GM18867 (cell line): ENCODE data around the gene MTF2.

ENCODE experiments used
- ATAC-seq: cut with Tn5 transposase; IDR thresholded peaks from one replicate; pipeline ENCODE4 v1.9.1; 2021; ENCODE audit warnings: mild to moderate bottlenecking, moderate library complexity; ENCODE audit not compliant: unreplicated experiment

The MTF2 gene

DNA sequence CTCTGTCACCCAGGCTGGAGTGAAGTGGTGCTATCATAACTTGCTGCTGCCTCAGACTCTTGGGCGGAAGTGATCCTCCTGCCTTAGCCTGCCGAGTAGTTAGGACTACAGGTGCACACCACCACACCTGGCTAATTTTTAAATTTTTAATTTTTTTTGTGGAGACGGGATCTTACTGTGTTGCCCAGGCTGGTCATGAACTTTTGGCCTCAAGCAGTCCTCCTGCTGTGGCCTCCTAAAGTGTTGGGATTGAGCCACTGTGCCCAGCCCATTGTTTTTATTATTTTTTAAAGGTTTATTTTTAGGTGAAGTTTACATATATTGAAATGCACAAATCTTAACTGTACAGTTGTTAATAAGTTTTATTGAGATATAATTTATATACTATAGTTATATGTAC, 3.2 kb downstream of the MTF2 start:
- ATAC-seq = no peak

DNA sequence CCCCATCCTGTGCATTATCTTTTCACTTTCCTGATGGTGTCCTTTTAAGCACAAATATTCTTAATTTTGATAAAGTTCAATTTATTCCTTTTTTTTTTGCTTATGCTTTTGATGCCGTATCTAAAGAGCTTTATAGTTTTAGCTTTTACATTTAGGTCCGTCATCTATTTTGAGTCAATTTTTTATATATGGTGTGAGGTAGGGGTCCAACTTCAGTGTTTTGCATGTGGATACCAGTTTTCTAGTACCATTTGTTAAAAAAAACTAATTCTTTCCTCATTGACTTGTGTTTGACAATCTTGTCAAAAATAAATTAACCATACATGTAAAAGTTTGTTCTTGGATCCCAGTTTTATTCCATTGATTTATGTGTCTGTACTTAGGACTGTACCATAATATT, 4.9 kb downstream of the MTF2 start:
- no peak for ATAC-seq

DNA sequence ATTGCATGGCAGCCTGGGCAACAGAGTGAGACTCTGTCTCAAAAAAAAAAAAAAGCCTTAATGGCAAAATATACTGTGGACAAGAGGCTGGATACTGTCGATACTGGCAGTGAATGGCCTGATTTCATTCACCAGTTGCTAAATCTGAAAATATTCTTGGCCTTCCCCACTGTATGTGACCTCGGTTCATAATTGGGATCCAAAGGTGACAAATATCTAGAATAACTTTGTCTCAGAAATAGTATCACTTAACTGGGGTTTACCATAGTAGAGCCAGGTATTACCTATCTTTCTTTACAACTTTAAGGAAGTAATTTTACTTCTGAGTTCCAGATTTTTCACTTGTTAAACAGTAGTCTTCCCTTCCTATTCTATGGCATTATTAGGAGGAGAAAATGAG, 8.4 kb downstream of the MTF2 start:
- no peak for ATAC-seq

DNA sequence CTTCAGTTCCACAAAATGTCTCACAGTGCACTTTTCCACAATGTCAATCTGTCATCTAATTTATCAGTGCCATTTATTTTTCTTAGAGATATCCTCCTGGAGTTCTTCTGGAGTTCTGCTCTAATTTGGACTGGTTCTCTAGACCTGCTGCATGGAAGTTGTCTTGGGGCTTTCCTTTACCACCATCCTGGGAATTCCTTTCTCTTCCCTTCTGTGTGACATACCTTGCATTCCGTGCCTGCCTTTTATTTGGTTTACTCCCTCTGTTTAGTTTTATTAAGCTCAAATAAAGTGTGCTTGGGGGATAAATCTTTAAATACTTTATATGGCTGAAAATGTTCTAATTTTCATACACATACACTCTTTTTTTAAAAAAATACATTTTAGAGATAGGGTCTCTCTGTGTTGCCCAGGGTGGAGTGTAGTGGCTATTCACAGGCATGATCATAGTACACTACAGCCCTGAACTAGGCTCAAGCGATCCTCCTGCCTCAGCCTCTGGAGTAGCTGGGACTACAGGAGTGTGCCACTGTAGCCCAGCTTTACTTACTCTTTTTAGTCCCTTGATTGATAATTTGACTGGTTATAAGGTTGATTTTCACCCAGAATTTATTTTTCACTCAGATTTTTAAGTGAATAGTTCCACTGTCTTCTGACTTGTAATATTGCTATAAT, 14.4 kb downstream of the MTF2 start:
- no peak for ATAC-seq

DNA sequence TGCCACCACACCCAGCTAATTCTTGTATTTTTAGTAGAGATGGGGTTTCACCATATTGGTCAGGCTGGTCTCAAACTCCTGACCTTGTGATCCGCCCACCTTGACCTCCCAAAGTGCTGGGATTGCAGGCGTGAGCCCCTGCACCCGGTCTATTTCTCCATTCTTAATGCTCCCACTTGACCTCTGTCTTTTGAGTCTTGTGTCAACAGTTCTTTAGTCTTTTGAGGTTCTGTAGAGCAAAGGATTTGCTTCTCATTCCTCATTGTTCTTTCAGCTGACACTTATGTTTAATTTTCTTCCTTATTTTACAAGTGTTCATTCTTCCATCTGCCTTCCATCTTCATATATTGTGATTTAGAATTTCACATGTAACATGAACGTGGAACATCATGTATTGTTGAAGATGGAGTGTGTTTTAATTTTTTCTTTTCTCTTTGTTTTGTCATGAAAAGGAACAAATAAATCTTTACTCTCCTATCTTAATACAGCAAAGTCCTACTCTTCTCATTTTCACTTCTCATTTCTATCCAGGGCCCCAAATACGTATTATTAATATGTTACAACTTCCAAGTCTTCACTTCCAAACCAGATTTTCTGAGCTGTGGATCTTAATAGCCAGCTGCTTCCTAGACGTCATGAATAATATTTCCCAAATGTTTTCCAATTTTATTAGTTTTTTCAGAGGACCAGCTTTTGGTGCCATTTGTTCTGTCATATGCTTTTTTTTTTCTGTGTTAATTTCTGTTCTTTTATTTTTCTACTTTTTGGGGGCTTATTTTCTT, 16.9 kb downstream of the MTF2 start:
- no peak for ATAC-seq

DNA sequence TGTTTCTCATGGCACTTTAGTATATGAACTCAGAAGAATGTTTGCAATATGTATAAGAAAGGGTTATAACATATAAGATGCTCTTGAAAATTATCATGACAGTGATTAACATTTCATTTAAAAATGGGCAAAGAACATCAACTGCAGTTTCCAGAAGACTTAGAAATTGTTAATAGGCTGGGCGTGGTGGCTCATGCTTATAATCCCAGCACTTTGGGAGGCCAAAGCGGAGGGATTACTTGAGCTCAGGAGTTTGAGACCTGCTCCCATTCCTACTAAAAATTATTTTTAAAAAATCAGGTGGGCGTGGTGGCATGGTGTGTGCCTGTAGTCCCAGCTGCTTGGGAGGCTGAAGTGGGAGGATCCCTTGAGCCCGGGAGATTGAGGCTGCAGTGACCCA, 23.1 kb downstream of the MTF2 start:
- ATAC-seq = no peak

DNA sequence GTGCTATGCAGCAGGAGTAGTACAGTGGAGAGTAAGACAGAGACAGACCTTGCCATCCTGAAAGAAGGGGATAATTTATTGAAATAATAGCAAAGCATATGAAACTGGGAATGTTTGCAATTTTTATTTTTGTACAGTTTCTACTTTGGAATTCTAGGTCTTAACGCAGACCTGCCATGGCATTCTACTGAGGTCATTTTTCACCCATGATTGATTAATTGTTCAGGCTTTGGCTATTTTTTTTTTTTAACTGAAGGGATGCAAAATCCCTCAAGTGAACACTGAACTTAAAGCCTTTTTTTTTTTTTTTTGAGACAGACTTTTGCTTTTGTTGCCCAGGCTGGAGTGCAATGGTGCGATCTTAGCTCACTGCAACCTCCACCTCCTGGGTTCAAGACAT, 27.1 kb downstream of the MTF2 start:
- ATAC-seq = no peak

DNA sequence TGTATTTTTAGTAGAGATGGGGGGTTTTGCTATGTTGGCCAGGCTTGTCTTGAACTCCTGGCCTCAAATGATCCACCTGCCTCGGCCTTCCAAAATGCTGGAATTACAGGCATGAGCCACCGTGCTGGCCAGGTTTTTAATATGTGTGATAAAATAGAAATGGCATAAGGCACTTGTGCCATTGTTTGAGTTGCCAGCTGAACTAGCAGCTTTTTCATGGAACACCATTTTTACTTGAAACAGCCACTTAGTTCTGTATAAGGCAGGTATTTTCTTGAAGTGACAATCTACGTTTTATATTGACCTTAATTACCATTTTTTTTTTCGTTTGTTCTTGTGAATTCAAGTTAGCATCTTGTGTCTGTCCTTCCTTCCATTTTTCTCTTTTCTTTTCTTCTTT, 28.3 kb downstream of the MTF2 start:
- no peak for ATAC-seq

DNA sequence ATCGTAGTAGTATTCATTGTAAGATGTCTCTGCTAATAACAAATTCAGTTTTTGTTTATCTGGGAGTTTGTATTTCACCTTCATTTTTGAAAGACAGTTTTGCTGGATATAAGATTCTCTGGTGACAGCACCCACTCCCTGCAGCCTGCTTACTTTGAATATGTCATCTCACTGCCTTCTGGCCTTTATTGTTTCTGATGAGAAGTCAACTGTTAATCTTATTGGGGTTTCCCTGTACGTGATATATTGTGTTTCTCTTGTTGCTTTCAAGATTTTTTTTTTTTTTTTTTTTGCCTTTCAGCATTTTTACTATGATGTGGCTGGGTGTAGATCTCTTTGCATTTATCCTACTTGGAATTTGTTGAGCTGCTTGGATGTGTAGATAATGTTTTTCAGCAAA, 29.3 kb downstream of the MTF2 start:
- no peak for ATAC-seq

DNA sequence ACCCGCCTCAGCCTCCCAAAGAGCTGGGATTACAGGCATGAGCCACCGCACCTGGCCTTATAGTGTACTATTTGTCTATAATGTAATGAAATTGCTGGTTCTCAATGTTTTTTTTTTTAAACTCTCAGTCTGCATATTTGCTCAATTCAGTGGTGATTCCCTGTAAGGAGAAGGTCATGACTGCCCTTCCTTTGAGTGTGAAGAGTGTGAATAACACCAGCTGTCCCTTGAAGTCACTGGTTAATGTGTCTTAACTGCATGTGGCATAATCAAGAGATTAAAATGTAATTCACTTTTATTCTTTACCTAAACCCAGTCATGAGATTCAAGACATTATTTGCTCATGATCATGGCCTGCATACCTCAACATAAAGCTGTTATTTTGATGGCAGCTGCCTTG, 30.5 kb downstream of the MTF2 start:
- ATAC-seq = no peak

DNA sequence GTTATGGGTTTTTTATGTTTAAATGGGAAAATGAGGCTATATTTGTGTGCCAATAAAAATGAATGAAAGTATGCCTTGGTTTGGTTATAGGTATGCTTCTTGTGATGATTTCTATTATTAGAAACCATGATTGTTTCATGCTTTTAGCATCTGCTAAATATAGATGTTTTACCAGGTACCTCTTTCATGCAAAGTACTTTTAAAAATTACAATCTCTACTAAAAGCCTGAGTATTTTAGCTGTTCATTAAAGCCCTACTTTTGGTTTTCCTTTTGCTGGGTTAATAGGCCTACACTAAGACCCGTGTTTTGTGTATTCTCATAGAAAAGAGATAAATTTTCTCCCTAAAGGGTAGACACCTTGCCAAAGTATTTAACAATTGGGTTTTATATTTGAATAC, 32.0 kb downstream of the MTF2 start:
- no peak for ATAC-seq

DNA sequence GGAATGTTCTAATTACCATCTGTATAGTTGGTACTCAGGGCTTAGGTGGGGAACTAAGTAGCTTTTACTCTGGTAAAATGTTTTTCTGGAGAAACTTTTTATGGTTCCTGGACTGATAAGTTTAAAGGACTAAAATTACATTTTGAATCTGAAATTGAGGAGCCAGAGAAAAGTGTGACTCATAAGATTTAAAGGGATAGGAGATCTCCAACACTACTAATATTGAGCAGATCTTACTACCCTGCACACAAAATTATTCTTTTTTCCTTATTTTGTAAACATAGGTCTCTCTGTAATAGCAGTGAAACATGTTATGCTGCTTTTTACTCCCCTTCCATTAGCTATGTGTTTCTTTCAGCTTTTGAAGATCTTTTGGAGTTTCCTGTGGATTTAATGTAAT, 32.5 kb downstream of the MTF2 start:
- no peak for ATAC-seq

DNA sequence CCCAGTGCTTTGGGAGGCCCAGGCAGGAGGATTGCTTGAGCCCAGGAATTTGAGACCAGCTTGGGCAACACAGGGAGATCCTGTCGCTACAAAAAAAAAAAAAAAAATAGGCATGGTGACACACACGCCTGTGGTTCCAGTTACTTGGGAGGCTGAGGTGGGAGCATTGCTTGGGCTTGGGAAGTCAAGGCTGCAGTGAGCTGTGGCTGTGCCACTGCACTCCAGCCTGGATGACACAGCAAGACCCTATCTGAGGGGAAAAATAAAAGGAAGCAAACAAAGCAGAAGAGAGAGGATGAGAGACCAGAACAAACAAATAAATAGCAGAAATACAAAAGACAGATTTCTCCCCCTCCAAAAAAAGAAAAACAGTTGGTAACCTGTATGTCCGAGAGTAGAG, 34.0 kb downstream of the MTF2 start:
- ATAC-seq = no peak

DNA sequence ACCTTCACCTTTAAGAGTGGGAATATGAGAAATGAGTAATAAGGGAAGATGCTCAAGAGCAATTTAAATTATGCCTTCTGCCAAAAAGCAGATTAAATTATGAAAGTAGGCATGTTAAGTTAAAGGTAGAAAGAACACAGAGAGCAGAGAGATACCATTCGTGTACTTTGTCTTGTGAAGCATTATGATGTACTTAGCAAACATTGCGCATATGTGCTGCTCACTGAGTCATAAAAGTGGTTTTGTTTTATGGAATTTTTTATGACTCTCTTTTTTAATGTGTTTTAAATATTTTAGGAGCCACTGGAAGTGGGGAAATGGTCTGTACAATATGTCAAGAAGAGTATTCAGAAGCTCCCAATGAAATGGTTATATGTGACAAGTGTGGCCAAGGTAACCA, 35.3 kb downstream of the MTF2 start:
- no peak for ATAC-seq

DNA sequence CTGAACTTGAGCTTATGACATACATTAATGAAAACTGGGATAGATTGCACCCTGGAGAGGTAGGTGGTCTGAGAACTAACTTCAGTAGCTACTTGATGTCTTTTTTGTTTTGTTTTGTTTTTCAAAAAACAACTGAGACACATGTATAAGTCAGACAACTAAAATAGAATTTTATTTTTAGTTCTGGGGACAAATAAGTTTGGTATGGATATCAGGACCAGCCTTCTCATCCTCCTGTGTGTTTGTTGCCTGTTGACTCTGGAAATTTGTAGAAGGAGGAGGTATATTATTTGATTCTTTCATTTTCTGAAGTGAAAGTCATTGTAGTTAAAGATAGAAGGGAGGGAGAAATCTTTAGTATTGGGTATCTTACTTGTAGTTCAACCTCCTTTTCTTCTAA, 41.5 kb downstream of the MTF2 start:
- no peak for ATAC-seq

DNA sequence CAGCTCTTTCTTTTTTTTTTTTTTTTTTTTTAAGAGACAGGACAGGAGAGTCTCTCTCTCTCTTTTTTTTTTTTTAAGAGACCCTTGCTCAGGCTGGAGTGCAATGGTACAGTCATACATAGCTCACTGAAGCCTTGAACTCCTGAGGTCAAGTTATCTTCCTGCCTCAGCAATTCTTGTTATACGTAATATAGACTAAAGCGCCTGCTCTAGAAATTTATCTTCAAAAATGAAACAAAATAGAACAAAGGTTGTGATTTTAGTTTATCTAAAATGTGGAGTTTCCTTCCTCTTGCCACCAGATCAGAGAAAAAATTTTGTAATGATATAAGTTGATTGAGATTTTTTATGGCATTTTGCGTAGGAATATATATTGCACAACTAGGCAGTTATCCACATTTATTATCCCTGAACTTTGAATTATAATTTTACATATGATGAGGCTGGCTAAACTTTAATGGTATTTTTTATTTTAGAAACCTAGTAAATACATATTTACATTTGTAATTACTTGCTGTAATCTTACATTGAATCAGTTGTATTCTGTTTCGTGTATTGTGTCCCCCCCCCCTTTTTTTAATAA, 44.2 kb downstream of the MTF2 start:
- ATAC-seq = no peak

DNA sequence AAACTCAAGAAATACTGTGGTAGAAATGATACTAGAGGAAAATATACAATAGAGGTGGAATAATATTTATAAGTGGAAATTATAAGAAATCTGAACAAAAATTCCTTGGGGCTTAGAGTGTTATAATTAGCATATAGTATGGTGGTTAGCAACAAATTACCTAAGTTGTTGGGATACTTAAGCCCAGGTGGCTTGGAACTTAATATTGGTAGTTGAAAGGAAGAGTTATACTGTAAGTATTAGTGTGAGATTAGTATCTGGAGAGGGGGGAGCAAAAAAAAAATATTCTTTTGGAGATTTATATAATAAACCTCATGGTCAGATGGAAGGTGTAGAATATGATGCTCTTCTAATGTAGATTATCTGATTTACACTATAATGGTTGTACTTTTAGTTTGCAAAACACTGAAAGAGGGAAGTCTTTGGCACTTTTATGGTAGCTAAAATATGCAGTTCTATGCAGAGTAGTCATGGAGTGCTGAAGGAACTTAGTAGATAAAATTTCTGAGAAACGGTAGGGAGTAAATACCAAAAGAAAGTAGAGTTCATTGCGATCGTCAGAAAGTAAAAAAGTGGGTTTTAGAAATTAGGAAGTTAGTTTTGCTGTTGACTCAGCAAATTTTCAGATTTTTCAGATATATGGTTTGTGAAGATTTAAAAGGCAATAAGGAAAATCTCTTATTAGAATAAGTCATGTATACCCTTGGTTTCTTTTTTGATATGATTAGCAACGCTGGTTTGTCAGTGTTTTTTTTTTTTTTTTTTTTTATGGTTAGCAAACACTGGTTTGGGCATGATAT, 45.7 kb downstream of the MTF2 start:
- ATAC-seq = no peak

DNA sequence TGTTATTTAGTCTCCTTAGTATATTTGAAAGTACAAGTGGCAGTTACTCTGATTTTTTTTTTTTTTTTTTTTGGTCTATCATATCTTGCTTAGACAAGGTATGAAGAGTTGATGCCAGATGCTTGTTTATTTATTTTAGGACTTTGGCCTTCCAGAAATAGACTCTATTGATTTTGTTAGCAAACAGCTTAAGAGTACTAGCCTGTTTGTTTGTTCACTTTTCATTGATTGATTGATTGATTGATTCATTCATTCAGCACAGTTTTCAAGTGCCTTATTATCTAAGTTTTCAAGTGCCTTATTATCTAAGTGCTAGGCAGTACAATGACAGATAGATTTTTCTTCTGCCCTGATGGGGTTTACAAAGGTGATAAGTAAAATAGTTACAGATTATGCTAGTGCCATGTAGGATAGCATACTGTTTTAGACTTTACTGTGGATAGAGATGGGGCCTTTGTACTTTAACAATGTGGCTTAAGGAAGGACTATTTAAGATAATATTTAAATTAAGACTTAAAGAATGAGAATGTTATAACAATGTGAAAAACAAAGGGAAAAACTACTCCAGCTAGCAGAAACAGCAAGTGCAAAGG, 50.5 kb downstream of the MTF2 start:
- no peak for ATAC-seq

DNA sequence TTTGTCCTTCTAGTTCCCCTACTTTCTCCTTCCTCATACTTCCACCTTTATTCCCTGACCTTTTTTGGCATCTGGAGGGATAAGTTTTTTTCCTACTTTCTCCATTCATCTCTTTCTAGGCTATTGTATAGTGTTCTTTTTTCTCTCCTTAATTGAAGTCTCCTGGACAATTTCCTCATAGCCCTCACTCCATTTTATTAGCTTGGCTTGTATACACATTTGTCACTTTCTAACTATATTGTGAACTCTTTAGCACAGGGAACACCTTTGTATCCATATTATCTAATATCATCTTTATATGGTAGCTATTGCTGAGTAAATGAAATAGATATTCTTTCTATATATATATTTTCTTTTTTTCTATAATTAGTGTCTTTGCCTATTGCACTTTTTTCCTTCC, 53.6 kb downstream of the MTF2 start:
- ATAC-seq = no peak

DNA sequence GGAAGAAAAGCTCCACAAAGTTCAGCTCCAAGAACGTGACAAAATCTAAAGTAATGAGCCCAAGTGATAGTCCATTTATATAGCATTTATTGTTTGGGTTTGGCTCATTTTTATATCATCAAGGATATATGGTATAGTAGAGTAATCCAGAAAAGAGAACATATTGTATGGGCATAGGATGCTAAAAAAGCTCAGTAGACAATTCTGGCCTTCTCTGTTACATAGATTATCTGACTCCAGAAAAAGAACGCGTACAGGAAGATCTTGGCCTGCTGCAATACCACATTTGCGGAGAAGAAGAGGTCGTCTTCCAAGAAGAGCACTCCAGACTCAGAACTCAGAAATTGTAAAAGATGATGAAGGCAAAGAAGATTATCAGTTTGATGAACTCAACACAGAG, 57.4 kb downstream of the MTF2 start:
- no peak for ATAC-seq

DNA sequence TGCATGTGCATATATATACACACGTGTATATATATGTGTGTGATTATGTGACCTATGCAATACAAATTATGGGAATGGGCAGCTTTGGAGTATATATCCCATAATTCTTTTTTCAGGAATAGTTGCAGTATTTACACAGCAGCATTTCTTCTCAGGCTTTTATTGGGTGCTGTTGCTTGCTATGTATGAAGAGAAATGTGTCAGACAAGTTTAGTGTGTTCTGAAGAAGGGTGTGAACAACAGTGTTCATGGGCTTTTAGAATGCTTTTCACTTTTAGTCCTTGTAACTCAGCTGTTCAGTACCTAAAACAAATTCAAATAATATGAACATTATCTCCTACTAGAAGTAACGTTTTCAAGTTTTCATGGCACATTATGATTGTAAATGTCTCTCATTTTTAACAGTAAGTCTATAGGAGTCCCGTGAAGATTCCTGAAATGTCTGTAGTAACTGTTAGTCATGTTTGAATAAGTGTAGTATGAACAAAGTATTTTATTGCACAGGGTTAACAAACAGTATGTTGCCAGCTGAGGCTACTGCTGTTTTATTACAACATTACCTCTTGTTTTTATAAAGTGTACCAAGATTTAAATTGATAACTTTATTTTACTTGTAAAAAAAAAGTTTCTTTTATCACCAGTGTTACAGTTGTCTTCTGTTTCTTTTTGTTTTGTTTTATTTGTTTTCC, 58.7 kb downstream of the MTF2 start:
- no peak for ATAC-seq
